ENCODE data around the gene HNRNPAB. TPM values are rescaled to one million over a fixed set of nuclear protein-coding genes. Genes with fewer than 3 reads are reported as not detected.

HNRNPAB gene
- total and polyA plus RNA-seq, 2 donors (not counting 3 experiments of a cell fraction or from before 2014, with no cell fraction given): 207 to 309 TPM

- H4K20me1 ChIP-seq (replicated peaks; ENCODE audit: control insufficient read depth, extremely low read depth, insufficient read depth, low read length): no peaks in the 10 kb centered on the region
- no peaks in the 10 kb centered on the region for H3K9me1 ChIP-seq (replicated peaks; ENCODE audit: control insufficient read depth, extremely low read depth, insufficient read depth, low read length)
- no peak overlapping the region for H3K27ac ChIP-seq (ENCODE audit: insufficient read depth, low read depth, low read length)
- H3K4me1 ChIP-seq (ENCODE audit: control insufficient read depth, extremely low read depth, insufficient read depth, low read length): no peaks in the 10 kb centered on the region
- no peaks in the 10 kb centered on the region for H3K9me3 ChIP-seq (replicated peaks; ENCODE audit: control insufficient read depth, insufficient read depth, low read length)
- no peaks in the 10 kb centered on the region for H3K36me3 ChIP-seq (ENCODE audit: control insufficient read depth in 2 of 2, extremely low read depth in 1 of 2, insufficient read depth in 2 of 2, low read length in 2 of 2)
- ChIA-PET POLR2A (no interaction called here), CTCF (no interaction called here)
- no peaks in the 10 kb centered on the region for H3K79me2 ChIP-seq (ENCODE audit: control insufficient read depth, insufficient read depth, low read length)
- TF ChIP-seq POLR2A (IDR thresholded peaks at IDR 0.05; ENCODE audit: low read depth, low read length) (no peak), JUN (IDR thresholded peaks at IDR 0.05; ENCODE audit: borderline replicate concordance, insufficient read depth, insufficient read length, low read depth) (no peak), EZH2 (IDR thresholded peaks at IDR 0.05; ENCODE audit: borderline replicate concordance, low read depth, low read length, severe bottlenecking) (no peak), MAX (IDR thresholded peaks at IDR 0.05; ENCODE audit: insufficient read depth, insufficient read length) (no peak), GATA2 (IDR thresholded peaks at IDR 0.05; ENCODE audit: insufficient read depth, insufficient read length, low read depth, low read length) (no peak), MYC (IDR thresholded peaks at IDR 0.05; ENCODE audit: low read depth, low read length) (no peak), CTCF (IDR thresholded peaks at IDR 0.05; ENCODE audit: extremely low read depth in 1 of 2, insufficient read depth in 1 of 2, low read depth in 1 of 2, low read length in 2 of 2) (no peak), FOS (IDR thresholded peaks at IDR 0.05; ENCODE audit: borderline replicate concordance, insufficient read depth, low read length) (no peak), POLR2AphosphoS5 (IDR thresholded peaks at IDR 0.05; ENCODE audit: insufficient read depth, low read depth, low read length) (no peak)
- dilution Hi-C loops (cut with MboI; ENCODE audit: extremely low pct_ligation_motif_present, low sequenced_read_pairs) (no loop called here), intact Hi-C loops (cut with micrococcal nuclease) (no loop called here)
- H3K27me3 ChIP-seq (ENCODE audit: control insufficient read depth in 2 of 2, insufficient read depth in 2 of 2, low read length in 2 of 2): peaks cover 3 to 12% of the 10 kb centered on the region in 2 experiments
- H3K4me3 ChIP-seq (replicated peaks in 1 of 3; ENCODE audit: insufficient read depth in 1 of 3, low read depth in 1 of 3, low read length in 3 of 3): no peak overlapping the region
- FAIRE-seq (no peak), DNase-seq (ENCODE audit: low read depth, low spot score) (no peak)
- no peak overlapping the region for H2AFZ ChIP-seq (ENCODE audit: low read depth, low read length)
- BruUV-seq (replicated peaks): no TSS peak
- H3K4me2 ChIP-seq (ENCODE audit: insufficient read depth, low read length): no peak overlapping the region
- no peak overlapping the region for H3K9ac ChIP-seq (replicated peaks; ENCODE audit: extremely low read depth, insufficient read depth, low read length)
Measured at GRCh38 chr5:178194026-178194425, 10.3 kb upstream of the HNRNPAB start.
